COR-L47 (cell line): Measurements from ENCODE around the gene VTA1.
A peak's percentile ranks its signal among the peaks of the same experiment; 100 is the strongest.
"Not testable (repeated sequence)": the region's sequence is repeated elsewhere in the genome, so short reads cannot be mapped to it uniquely, and the experiment has no call there.

Experiments
- DNase-seq: peaks from one replicate; lab custom pipeline; 2025; lab: John Stamatoyannopoulos, UW

The VTA1 gene

DNA sequence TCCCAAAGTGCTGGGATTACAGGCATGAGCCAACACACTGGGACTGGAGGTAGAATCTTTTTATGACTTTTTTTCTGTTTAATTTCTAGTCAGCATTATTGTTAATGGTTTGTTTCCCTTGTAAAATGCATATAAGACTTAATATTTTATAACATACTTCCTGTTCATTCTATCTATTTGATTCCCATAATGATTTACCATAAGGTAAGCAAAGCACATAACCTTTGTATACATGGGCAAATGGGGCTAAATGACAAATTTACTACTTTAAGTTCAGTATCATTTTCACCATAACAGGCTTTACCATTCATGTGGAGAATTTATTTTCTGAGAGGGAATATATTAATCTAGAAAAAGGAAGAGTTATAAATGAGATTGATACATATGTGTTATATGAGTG, 24.3 kb downstream of the VTA1 start:
- DNase-seq, result no peak

DNA sequence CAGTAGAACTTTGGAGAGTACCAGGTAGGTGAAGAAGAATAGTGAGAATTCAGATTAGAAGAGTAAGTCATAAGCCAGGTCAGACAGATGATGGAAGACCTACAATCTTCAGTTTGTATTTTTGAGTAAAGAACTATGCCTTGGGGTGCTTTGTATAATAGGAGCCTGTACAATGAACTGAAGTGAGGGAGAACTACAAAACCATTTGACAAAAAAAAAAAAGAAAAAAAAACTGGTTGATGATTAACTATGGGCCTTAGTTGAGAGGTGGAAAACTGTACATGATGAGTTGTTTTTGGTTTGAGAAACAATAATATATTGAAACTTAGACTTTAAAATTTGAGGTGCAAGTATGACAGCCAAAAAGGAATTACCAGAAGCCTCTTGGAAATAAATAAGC, 25.7 kb downstream of the VTA1 start:
- no peak for DNase-seq

DNA sequence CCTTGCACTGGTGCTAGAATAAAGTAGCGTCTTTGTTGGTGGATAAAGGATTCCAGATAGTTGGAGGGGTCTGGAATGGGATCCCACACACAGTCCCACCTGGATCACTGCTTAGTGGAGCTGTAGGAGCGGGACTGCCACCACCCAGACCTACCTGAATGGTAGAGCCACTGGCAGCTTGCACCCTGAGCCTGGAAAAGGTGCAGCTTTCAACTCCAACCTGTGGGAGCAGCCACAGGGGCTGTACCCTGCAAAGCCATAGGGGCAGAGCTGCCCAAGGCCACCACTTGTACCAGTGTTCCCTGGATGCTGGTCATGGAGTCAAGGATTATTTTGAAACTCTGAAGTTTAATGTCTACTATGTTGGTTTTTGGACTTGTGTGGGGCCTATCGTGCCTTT, 26.9 kb downstream of the VTA1 start:
- DNase-seq, result no peak

DNA sequence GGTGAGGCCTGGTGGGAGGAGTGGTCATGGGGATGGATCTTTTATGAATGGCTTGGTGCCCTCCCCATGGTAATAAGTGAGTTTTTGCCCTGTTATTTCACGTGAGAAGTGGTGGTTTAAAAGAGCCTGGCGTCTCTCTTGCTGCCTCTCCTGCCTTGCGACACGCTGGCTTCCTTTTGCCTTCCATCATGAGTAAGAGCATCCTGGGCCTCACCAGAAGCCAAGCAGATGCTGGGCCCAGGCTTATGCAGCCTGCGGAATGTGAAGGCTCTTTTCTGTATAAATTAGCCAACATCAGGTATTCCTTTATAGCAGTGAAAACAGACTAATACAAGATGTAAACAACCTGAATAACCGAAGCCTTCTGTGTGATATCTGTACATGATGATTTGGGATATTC, 27.6 kb downstream of the VTA1 start:
- DNase-seq, result no peak

DNA sequence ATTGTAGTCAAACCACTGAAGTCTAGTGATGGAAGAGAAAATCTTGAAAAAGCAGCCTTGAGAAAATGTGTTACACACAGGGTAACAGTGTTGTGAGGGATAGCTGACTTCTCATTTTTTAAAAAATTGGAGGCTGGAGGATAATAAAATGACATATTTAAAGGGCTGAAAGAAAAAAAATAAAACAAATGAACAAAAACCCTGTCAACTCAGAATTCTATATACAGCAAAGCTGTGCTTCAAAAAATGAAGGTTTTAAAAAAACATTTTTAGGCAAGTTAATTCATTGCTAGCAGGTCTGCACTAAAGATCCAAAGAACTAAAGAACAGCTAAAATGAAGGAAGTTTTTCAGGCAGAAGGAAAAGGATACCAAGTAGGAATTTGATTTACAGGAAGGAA, 31.1 kb downstream of the VTA1 start:
- DNase-seq, result no peak

DNA sequence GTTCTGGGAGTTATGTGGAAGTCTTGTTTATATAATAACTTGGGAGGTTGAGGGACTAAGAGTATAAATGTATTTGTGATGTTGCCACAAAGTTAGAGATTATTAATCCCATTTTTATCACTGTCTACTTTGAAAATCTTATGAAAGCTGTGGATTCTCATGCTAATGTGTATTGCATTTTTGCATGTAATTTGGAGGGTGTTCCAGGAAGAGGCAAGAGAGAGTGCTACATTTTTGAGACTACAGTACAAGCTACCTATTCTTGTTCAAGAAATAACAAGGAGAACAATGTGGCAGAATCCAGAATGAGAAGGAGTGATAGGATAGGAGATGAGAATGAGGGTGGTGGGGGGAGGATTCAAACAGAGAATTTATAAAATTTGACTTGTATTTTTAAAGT, 34.9 kb downstream of the VTA1 start:
- no peak for DNase-seq

DNA sequence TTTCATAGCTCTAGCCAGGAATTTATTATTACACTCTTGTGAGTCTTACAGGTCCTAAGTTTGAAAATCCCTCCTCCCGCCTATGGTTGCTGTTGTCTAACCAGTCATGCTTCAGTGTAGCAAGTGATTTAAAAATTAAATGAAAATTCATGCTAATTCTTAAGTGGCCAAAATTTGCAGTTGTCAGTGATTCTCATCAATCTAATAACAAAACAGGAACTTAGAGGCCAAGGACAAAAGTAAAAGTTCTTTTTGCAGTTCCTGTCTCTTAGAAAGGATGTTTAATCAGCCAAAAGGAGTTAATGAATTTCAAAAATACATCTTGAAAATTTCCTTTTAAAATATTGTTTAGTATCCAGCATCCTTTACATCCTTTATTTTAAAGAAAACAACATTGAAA, 36.3 kb downstream of the VTA1 start:
- DNase-seq, result no peak

DNA sequence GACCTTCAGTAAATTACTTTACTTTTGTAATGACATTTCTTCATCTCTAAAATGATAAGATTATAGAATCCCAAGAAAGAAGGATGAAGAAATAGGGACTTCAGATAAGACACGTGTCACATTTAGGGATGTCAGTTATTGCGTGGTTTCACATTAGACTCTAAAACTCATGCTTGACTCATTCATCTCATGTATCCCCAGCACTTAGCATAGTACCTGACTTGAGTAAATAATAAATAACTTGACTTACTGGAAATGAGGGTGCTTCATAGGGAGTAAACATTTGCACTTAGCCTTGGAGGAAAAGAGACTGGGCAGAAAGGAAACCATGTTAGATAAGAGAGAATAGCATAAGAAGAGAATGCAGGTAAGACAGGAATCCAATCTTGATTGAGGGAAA, 37.2 kb downstream of the VTA1 start:
- no peak for DNase-seq

DNA sequence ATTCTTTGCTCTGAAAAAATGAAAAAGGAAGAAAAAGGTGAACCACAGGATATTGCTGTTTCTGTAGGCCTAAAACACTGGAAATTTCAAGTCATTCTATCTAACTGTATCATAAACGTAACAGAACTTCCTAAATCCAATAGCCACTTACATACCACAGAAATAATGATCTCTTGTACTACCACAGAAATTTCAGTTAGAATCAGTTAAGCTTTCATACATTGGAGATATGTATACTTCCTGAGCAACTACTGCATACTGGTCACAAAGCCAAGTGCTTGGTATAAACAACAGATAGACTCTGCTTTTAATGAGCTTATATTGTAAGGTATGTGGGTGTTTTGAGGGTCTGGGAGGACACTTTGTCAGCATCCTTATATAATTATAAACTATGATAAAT, 38.6 kb downstream of the VTA1 start:
- DNase-seq, result no peak

DNA sequence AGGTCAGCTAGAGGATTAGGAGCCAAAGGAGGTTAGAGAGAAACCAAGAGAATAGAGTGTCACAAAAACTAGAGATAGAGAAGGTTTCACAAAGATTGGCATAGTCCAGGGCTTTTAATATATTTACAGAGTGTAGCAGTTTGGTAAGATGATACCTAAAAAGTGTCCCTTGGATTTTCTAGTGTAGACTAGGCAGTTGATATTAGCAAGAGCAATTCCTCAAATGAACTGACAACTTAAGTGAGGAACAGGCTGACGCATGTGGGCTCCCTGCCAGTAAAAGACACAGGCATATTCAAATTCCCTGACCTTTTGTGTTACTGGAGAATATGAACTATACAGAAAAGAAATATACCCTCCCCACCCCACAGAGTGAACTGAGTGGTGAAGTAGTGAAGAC, 40.1 kb downstream of the VTA1 start:
- DNase-seq, result peak; percentile 31

DNA sequence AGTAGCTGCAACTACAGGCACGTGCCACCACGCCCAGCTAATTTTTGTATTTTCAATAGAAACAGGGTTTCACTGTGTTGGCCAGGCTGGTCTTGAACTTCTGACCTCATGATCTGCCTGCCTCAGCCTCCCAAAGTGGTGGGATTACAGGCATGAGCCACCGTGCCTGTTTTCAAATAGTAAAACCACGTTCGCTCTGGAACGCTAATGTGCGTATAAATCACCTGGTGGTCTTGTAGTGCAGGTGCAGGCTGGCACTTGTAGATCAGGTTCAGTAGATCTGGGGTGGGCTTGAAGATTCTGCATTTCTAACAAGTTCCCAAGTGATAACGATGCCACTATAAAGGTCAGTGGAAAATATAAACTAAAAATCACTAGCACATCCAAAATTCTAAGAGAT, 41.3 kb downstream of the VTA1 start:
- DNase-seq, result not testable (repeated sequence)

DNA sequence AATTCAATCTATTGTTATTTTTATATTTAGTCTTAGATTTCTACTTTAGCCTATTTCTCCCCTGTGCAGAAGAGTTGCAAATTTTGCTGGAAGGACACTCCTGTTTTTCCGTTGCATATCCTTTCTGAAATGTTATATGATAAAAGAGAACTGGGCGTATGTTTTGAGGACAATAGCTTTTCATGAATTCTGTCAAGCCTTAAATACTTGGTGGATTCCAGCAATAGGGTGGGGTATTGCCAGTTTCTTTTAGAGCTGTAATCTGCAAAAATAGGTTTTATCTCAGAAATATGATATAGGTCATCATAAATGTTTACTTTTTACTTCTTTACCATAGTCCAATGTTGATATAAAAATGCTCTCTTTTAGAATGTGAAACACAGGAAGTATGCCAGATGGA, 42.0 kb downstream of the VTA1 start:
- no peak for DNase-seq

DNA sequence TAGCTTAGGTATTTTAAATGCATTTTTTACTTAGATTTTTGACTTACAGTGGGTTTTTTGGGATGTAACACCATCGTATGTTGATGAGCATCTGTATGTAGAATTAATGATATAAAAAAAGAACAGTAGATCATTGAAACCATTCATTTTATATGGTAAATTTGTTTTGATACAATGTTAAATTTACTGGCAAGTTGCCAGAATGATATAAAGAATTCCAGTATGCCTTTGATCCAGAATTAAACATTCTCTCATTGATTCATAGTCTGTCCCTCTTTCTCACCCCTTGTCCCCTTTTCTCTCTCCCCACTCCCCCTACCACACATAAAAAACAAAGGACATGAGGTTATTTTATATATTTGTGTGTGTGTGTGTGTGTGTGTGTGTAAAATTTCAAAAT, 45.3 kb downstream of the VTA1 start:
- DNase-seq, result no peak

DNA sequence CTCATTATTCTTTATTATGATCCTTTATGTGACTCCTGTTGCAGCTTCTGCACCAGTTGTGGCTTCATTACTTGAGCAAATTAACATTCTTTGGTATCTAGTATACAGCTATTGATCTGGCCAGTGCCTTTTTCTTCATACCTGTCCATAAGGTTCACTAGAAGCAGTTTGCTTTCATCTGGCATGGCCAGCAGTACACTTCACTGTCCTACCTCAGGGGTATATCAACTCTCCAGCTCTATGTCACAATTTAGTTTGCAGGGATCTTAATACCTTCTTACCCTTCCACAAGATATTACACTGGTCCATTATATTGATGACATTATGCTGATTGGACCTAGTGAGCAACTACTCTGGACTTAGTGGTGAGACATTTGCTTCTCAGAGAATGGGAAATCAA, 46.6 kb downstream of the VTA1 start:
- no peak for DNase-seq

DNA sequence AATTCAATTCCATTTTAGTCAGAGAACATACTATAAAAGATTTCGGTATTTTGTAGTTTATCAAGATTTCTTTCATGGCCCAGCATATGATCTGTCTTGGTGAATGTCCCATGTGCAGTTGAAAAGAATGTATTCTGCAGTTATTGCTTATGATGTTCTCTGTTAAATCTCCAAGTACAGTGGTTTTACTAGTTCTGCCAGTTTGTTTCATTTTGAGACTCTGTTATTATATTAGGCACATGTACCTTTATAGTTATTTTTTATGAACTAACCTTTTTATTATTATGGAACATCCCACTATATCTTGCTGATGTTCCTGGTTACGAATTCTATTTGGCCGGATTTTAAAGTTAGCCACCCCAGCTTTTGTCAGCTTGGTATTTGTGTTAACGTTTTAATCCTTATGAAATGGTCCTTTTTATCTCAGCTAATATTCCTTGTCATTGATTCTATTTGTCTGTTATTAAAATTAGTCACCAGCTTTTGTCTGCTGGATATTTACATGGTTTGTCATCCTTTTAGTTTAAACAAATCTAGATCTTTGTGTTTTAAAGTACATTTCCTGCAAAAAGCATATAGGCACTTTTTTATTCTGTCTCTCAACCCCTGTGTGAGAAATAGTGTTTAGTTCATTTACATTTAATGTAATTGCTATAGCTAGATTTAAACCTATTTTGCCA, 48.9 kb downstream of the VTA1 start:
- no peak for DNase-seq

DNA sequence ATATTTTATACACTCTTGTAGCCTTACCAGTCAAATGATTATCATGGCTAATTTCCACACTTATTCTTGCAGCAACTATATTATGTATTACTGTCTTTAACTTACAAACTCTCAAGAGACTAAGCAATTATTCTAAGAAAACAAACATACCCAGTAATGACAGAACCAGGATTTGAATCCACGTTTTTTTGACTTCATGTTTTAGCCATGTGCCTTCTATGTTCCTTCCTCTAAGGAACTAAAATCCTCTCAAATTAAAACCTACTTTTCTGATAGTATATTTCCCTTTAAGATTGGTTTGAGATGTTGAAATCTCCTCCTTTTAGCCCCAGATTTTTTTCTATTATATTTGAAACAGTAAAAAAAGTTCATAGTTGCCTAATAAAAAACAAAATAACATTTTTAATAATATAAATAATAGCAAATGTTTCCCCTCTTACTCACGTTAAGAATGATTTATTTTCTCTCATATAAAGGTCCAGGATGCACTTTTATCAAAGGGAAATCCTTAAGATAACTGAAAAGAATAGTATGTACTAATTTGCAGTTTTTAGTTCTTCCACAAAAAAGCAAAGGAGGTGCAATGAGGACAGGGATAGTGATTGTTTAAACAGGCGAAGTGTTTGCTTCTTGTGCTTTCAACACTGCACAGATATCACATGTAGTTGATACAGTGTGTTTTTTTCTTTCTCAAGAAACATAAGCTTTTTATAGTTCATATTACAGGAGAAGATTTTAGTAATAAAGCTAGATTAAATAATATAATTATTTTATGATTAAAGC, 54.0 kb downstream of the VTA1 start:
- no peak for DNase-seq

DNA sequence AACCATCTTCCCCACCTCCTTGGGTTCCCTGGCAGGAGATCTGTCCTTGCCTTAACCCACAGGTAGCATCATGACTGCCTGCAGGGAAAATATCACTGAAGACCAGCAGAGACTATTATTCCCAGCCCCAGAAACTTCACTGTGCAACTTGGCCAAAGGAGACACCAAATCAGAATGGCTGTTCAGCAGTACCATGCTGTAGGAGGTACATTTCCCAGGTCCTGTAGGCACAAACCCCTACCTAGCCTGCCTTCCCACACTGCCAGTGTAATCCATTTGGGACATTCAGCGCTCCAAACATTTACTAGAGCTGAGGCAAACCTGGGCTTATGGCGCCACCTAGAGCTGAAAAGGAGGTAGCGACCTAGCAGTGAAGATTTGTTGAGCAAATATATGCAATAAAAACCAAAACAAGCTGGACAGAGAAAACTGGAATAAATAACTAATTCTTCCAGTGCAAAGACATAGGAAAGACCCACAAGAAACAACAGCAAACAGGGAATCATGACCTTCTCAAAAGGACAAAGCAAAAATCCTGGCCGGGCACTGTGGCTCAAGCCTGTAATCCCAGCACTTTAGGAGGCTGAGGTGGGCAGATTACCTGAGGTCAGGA, 60.3 kb downstream of the VTA1 start:
- peak; percentile 3 for DNase-seq

DNA sequence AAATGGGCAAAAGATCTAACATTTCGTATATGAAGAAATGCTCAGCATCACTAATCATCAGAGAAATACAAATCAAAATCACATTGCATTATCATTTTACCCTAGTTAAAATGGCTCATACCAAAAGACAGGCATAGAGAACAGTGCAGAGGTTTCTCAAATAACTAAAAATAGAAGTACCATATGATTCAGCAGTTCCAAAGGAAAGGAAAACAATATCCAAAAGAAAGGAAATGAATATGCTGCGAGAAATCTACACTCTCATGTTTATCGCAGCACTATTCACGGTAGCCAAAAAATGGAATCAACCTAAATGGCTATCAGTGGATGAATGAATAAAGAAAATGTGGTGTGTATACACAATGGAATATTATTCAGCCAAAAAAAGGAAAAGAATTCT, 63.5 kb downstream of the VTA1 start:
- DNase-seq, result no peak

DNA sequence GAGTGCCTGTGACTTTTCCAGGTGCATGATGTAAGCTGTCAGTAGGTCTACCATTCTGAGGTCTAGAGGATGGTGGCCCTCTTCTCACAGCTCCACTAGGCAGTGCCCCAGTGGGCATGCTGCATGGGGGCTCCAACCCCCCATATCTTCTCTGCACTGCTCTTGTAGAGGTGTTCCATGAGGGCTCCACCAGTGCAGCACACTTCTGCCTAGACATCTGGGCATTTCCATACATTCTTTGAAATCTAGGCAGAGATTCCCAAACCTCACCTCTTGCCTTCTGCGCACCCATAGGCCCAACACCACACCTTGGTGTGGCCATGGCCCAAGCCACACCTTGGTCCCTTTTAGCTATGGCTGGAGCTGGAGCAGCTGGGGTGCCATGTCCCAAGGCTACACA, 66.3 kb downstream of the VTA1 start:
- DNase-seq, result no peak

DNA sequence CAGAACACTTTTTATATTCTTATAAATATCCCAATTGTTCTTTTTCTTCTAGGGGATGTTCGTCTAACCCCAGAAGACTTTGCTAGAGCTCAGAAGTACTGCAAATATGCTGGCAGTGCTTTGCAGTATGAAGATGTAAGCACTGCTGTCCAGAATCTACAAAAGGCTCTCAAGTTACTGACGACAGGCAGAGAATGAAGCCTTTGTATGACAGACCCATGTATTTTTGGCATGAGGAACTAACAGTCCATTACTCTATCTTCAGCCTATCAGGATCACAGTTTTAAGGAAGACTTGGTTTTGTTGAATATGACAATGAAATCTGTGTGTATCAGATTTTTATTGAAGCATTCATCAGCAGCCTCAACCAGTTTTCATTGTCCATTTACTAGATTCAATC, 71.4 kb downstream of the VTA1 start:
- no peak for DNase-seq

DNA sequence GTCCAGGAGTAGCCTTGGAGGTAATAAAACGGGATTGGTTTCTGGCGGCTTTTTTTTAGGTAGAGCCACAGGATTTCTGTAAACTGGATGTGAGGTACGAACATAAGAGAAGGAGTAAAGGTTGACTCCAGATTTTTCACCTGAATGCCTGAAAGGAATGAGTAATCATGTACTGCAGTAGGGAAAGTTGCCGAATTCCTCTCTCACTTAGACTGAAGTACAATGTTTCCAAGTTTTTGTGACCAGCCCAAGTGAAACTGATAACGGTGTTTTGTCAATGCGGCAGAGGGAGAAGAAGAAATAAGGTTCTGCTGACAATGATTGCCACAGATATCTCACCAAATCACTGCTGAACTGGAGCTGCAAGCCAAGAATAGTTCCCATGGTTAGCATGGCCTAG, 75.0 kb downstream of the VTA1 start:
- DNase-seq, result no peak

DNA sequence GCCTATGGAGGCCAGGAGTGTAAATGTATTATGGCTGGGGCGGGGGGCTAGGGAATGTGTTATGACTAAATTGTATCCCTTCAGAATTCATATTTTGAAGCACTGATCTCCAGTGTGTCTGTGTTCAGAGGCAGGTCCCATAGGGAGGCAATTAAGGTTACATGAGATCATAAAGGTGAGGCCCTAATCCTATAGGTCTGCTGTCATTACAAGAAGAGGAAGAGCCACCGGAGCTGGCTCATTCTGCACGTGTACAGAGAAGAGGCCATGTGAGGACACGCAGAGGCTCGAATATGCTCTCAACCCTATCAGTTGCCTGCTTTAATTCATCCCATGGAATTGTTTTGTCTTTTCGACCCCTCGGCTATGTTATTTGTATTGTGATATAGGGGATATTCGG, 76.9 kb downstream of the VTA1 start:
- no peak for DNase-seq

DNA sequence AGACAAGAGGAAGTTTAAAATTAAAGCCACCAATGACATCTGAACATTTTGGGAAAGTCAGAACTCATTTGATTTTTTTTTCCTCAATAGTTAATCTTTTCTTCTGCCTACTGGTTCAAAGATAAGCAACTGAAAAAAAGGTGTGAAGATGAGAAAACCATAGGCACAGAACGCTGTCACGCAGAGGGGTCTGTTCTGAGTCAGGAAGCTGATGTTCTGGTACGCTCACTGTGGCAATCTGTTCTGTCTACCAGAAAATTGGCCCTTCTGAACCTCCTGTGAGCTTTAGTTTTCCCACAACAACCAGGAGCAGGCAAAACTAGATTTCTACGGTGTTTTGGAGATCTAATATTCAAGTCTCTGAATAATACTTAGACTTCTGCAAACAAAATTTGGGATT, 78.1 kb downstream of the VTA1 start:
- no peak for DNase-seq

DNA sequence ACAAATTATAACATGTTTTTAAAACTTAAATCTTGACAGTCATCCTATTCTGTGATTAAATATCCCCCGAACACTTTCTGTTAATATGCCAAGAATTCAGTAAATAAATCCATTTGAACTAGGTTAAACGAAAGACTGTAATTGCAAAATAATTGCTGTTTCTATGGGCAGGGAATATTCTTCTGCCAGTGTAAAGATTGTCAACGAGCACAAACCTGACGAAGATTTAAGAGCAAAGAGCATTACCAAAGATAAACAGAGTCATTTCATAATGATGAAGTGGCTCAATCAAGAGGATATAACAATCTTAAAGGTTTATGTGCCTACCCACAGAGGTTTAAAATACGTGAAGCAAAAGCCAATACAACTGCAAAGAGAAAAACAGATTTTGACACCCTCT, 78.5 kb downstream of the VTA1 start:
- DNase-seq, result no peak
